GM13977 (cell line): ENCODE results near the gene FBXO46.

Source experiments
- DNase-seq: peaks from one replicate; pipeline ENCODE4 v3.0.0; 2012; ENCODE audit warnings: low spot score
- CTCF ChIP-seq: IDR thresholded peaks from 2 replicates; pipeline ENCODE4 v1.5.1; 2012; ENCODE audit warnings: mild to moderate bottlenecking, control low read depth; ENCODE audit not compliant: insufficient read depth; ENCODE audit errors: extremely low read depth, missing control alignments
- in situ Hi-C: fragments of 300-500 bp; cut with MboI; formaldehyde crosslinking; loops from one replicate; pipeline ENCODE4 v1.12.0; 2022; ENCODE audit warnings: low sequenced_read_pairs, low pct_unique_long_range_greater_than_20kb, mixed read lengths, inconsistent platforms; ENCODE audit not compliant: unreplicated experiment

The FBXO46 gene

DNA sequence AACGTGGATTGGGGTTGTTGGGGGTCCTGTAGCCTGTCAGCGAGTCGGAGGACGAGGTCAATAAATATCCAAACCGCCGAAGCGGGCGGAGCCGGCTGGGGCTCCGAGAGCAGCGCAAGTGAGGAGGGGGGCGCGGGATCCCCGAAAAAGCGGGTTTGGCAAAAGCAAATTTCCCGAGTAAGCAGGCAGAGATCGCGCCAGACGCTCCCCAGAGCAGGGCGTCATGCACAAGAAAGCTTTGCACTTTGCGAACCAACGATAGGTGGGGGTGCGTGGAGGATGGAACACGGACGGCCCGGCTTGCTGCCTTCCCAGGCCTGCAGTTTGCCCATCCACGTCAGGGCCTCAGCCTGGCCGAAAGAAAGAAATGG is 39.1 kb upstream of the FBXO46 start:
- in situ Hi-C loops = no loop called here
- no peak for TF ChIP-seq CTCF
- DNase-seq = peak; percentile 62

GRCh38 chr19:45768984-45769782 is 38.5 kb upstream of the FBXO46 start, which contains the start of gene SIX5:
Gene SIX5 (minus strand): TSS chr19:45769252. CDS start chr19:45768844, 408 bp downstream.
- in situ Hi-C loops = no loop called here
- DNase-seq = peak; percentile 100
- TF ChIP-seq CTCF = no peak

DNA sequence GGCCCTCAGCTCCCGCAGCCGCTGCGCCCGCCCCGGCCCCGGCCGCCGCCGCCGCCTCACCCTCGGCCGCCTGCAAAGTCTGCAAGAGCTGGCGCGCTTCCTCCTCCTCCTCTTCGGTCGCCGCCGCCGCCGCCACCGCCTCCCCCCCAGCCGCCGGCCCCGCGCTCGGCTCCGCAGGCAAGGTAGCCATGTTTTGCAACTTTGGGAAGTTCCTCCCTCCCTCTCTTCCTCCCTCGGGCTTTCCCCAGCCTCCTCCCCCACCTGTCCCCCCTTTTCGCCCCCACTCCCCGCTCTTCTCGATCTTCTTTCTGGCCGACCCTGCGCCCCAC is 37.9 kb upstream of the FBXO46 start:
- in situ Hi-C loops = no loop called here
- TF ChIP-seq CTCF = no peak
- DNase-seq = no peak

DNA sequence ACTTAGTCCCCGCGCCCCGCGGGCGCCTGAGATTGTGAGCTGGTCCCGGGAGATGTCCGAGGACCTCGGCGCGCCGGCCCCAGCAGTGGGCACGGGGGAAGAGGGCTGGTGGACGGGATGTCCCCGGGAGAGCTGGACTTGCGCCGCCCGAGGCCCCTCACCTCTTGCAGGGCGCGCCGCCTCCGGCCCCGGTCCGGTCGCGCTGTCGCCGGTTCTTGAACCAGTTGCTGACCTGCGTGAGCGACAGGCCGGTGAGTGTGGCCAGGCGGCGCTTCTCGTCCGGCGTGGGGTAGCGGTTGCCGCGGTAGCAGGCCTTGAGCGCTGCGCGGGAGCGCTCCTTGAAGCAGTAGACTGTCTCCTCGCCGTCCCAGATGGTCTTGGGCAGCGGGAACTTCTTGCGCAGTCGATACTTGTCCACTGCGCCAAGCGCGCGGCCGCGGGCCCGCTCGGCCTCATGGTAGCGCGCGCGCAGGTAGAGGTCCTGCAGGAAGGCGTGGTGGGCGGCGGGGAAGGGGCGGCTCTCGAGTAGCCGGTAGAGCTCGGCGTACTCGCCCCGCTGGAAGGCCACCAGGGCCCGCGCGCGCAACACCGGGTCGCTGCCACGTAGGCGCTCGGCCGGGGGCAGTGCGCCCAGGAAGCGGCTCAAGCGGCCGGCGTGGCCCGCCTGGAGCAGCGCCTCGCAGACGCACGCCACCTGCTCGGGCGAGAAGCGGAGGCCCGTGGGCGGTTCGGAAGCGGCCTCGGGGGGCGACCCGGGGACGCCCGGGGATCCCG is 37.4 kb upstream of the FBXO46 start:
- in situ Hi-C loops = no loop called here
- DNase-seq = peak; percentile 82
- TF ChIP-seq CTCF = no peak

DNA sequence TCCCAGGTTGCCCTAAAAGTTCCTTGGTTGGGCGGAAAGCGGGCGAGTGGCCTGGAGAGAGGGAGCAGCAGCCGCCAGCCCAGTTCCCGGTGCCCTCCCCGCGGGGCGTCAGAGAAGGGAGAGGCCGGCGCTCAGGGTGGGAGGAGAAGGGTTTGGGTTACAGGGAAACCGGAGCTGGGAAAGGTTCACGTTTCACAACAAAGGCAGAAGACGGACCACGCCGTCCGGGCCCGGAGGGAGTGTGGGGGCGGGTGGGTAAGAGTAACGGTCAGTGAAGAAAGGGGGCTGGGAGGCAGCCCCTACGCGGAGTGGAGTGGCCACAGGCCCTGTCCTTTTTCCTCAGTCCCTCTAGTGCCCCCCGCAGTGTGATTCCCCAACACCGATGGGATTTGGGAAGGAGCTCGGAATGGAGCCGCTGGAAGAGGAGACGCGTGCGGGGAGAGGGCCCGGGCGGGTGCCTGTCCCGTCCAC is 36.7 kb upstream of the FBXO46 start:
- no peak for DNase-seq
- in situ Hi-C loops = no loop called here
- no peak for TF ChIP-seq CTCF

- DNase-seq = no peak
- TF ChIP-seq CTCF = no peak
- in situ Hi-C loops = no loop called here
These were observed 36.2 kb upstream of the FBXO46 start for GRCh38 chr19:45766869-45767346.
